ENCODE data around the gene SLC29A3.

GRCh38 chr10:71280825-71281224, 38.2 kb upstream of the SLC29A3 start:
- no peak for TF ChIP-seq CTCF (conservative IDR thresholded peaks at IDR 0.05 in 1 of 2, IDR thresholded peaks at IDR 0.05 in 1 of 2; ENCODE audit: low read depth in 1 of 2, low read length in 2 of 2)
- TF ChIP-seq EZH2 (IDR thresholded peaks at IDR 0.05; ENCODE audit: low read length, missing control alignments): no peak
